ENCODE results near the gene PUM1.
A peak's percentile ranks its signal among the peaks of the same experiment; 100 is the strongest.

The PUM1 gene

DNA sequence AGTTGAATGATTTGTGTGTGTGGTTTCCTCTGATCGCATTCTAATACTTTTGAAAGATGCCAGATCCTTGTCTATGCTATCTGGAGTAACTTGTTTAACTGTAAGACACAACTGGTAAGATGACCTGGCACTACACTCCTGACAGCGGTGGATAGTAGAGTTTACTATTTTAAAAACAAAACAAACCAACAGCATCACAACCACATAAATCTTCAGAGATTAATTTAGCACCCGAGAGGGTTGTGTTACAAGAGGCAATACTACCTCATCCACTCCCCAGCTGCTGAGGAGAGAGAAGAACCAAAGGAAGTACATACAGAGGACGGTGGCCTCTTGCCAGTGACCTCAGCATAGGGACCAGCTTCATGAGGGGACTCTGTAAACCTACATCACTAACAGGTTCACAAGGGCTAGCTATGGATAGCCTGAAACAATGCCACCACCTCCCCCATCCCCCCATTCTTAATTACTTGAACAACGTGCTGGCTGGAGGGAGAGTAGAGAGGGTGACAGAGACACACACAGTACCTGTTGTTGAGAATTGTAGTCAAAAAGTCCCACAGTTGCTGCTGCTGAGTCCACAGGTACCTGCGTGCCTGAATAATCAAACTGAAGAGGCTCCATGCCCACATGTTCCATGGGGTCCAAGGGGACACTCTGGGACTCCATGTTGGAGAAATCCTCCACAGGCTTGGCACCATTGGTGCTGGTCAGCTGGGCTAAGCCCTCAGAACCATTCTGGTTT, 73.5 kb downstream of the PUM1 start:
- TF ChIP-seq, protein P1, sequence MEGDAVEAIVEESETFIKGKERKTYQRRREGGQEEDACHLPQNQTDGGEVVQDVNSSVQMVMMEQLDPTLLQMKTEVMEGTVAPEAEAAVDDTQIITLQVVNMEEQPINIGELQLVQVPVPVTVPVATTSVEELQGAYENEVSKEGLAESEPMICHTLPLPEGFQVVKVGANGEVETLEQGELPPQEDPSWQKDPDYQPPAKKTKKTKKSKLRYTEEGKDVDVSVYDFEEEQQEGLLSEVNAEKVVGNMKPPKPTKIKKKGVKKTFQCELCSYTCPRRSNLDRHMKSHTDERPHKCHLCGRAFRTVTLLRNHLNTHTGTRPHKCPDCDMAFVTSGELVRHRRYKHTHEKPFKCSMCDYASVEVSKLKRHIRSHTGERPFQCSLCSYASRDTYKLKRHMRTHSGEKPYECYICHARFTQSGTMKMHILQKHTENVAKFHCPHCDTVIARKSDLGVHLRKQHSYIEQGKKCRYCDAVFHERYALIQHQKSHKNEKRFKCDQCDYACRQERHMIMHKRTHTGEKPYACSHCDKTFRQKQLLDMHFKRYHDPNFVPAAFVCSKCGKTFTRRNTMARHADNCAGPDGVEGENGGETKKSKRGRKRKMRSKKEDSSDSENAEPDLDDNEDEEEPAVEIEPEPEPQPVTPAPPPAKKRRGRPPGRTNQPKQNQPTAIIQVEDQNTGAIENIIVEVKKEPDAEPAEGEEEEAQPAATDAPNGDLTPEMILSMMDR (IDR thresholded peaks at IDR 0.05), result no peak

DNA sequence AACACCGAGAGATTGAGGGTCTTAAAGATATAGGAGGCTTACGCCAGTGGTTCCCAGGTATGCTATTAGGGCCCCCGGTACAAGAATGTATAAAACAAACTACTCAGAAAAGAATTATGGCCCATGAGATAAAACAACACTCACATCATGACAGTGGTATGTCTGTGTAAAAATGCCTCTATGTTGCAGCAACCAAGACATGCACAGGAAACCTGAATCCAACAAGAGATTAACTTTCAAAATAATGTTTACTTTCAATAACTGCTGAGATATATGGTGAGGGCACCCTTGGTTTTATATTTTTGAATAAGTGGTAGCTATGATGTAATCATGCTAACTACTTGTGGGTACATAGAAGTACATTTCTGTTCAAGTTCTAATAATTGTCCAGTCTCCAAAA, 74.9 kb downstream of the PUM1 start:
- TF ChIP-seq, protein P1 (IDR thresholded peaks at IDR 0.05), result no peak

DNA sequence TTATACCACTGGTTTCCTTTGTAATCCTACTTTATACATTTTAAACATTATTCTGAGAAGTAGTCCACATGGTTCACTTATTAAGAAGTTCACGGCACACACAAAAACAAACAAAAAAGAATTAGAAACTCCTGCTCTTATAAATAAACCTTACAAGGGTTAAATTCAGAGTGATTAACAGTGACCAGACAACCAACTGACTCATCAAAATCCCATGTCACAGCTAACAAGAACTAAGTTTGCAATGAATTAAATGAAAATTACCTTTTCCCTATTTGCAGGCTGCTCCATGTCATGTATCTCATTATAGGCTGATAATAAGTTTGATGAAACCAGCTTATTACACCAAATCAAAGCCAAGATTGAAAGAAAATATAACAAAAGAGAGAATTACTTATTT, 77.5 kb downstream of the PUM1 start:
- TF ChIP-seq, protein P1 (IDR thresholded peaks at IDR 0.05), result no peak

DNA sequence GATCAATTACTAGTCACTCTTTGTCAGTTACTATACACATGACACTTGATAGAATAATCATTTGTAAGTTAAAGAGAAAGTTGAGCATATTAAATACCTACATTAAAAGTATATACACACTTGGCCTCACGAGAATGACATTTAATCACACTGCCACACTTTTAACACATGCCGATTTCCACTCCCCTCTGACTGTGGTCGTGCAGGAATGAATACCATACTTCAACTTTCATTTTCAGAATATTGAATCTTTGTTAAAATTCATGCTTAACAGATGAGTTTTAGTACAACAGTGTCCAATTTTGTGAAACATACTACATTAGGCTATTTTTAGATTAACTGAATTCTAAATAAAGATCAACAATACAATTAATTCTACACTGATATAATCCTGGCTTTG, 78.8 kb downstream of the PUM1 start:
- TF ChIP-seq, protein P1 (IDR thresholded peaks at IDR 0.05), result no peak

DNA sequence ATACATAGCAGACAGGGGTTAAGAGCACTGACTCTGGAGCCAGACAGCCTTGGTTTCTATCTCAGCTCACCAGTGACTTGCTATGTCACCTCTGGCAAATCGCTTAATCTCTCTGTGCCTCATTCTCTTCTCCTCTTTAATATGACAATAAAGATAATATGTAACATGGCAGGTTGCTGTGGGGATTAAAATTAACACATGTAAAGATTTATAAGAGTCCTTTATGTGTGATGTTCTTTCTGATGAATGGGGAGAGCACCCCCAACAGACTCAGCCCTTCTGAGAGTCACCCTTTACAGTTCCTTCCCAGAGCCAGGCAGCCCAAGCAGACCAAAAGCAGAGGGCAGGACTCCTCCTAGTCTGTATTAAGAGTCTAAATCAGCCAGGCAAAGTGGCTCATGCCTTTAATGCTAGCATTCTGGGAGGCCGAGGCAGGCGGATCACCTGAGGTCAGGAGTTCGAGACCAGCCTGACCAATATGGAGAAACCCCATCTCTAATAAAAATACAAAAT, 80.5 kb downstream of the PUM1 start:
- TF ChIP-seq, protein P1 (IDR thresholded peaks at IDR 0.05), result no peak

DNA sequence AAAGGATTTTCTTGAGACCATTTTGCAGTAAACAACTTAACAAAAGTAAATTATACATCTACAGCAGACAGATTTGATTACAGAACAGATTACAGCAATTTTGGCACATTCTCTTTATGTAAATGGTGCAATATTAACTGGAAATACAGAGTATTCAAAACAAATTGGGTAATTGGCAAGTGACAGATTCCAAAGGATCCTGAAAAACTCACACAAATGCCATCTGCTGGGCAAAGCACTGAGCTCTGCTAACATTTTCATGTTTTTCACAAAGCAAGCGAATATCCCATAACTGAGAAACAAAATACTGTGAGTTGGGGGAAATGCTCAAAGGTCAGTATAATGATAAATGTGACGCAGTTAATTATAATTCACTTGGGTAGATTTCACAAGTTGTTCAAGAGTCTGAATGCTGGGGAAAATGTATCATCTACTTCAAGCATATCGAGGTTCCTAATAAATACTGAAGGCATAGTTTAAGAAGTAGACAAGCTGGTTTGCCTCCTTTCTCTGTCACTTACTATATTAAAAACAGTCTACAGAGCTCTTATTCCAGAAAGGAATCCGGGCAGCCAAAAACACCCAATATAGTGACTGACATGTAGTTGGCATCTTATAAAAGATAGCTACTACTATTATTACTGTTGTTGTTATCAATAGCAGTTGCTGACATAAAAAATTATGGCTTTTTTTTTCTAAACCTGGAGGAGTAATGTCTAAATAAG, 81.2 kb downstream of the PUM1 start:
- TF ChIP-seq, protein P1 (IDR thresholded peaks at IDR 0.05), result peak; percentile 46; the same call in 1 of the 2 replicates

DNA sequence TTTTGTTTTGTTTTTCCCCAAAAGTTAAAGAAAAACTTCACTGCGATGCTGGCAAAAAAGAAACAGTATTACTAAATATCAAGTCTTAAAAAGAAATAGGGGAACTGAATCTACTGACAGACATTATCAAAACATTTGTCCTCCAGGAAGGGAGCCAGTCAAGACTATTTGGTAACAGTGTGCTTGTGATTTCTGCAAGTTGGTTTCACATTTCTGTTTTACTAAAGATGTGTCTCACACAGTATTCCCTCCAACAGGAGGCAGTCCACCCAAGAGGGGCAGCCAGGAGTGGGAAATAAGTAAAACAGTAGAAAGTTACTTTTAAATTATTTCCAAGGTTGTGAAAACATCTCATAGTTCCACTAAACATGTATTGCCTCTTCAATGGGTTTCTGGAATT, 82.6 kb downstream of the PUM1 start:
- TF ChIP-seq, protein P1 (IDR thresholded peaks at IDR 0.05), result no peak
